ENCODE results near the gene GRAMD2B. TPM values are rescaled to one million over a fixed set of nuclear protein-coding genes. Genes with fewer than 3 reads are reported as not detected.

GRAMD2B gene
- total and polyA plus RNA-seq, 3 experiments from 2014 or later: 7.0 to 10.4 (median 8.4) TPM

- H3K4me1 Mint-ChIP-seq: peaks cover 6 to 22% (median 13%) of the 10 kb centered on the region in 3 donors
- POLR2A ChIA-PET: no interaction called here
- peaks cover 11% of the 10 kb centered on the region for H3K4me1 ChIP-seq (ENCODE audit: insufficient read depth, low read length)
These were observed 78.2 kb downstream of the GRAMD2B start for GRCh38 chr5:126501448-126501847.

GRCh38 chr5:126503602-126504104 is 80.4 kb downstream of the GRAMD2B start:
- H3K27ac Mint-ChIP-seq: peak overlapping the region; percentile 24 to 92 (median 78)
- Histone ChIP-seq H3K27me3 (ENCODE audit: insufficient read depth, low read length, poor library complexity, severe bottlenecking) (no peaks in the 10 kb centered on the region), H3K27ac (ENCODE audit: low read depth, low read length) (no peak overlapping the region), H3K9me3 (ENCODE audit: low read length) (no peaks in the 10 kb centered on the region), H3K4me1 (ENCODE audit: insufficient read depth, low read length) (peaks cover 24% of the 10 kb centered on the region), H3K4me3 (ENCODE audit: low read length) (no peak overlapping the region), H3K36me3 (ENCODE audit: insufficient read depth, low read length) (no peaks in the 10 kb centered on the region)
- H3K4me1 Mint-ChIP-seq: peaks cover 17 to 36% (median 23%) of the 10 kb centered on the region in 3 donors
- no peaks in the 10 kb centered on the region for H3K27me3 Mint-ChIP-seq
- ChIA-PET CTCF (no interaction called here), POLR2A (no interaction called here)
- peak in 3 of 5 donors; percentile 14 to 41 (median 24) for DNase-seq
- peak overlapping the region in 2 of 7 donors; percentile 38 to 39 for H3K4me3 Mint-ChIP-seq
- H3K36me3 Mint-ChIP-seq: peaks cover 0 to 4% (median 0%) of the 10 kb centered on the region in 3 donors
- no peaks in the 10 kb centered on the region for H3K9me3 Mint-ChIP-seq

More at GRCh38 chr5:126501448-126501847, 78.2 kb downstream of the GRAMD2B start:
- no peaks in the 10 kb centered on the region for H3K27me3 Mint-ChIP-seq
- no peak for DNase-seq
- no peak overlapping the region for H3K4me3 Mint-ChIP-seq
- Histone ChIP-seq H3K4me3 (ENCODE audit: low read length) (no peak overlapping the region), H3K27ac (ENCODE audit: low read depth, low read length) (no peak overlapping the region), H3K9me3 (ENCODE audit: low read length) (no peaks in the 10 kb centered on the region), H3K27me3 (ENCODE audit: insufficient read depth, low read length, poor library complexity, severe bottlenecking) (no peaks in the 10 kb centered on the region), H3K36me3 (ENCODE audit: insufficient read depth, low read length) (no peaks in the 10 kb centered on the region)
- no peaks in the 10 kb centered on the region for H3K36me3 Mint-ChIP-seq
- CTCF ChIA-PET: interaction anchor here (1.3 to 3.0 kb wide), 3 partner anchors 13 to 38 kb away, joined by 3 to 14 read pairs (median 3); no protein-coding TSS in a partner anchor
- H3K9me3 Mint-ChIP-seq: no peaks in the 10 kb centered on the region
- no peak overlapping the region for H3K27ac Mint-ChIP-seq

- Histone ChIP-seq H3K27ac (ENCODE audit: low read depth, low read length) (no peak overlapping the region), H3K9me3 (ENCODE audit: low read length) (no peaks in the 10 kb centered on the region), H3K36me3 (ENCODE audit: insufficient read depth, low read length) (no peaks in the 10 kb centered on the region), H3K4me3 (ENCODE audit: low read length) (no peak overlapping the region), H3K27me3 (ENCODE audit: insufficient read depth, low read length, poor library complexity, severe bottlenecking) (no peaks in the 10 kb centered on the region), H3K4me1 (ENCODE audit: insufficient read depth, low read length) (peaks cover 26% of the 10 kb centered on the region)
- Mint-ChIP-seq H3K27ac (peak overlapping the region in 5 of 8 donors; percentile 9 to 68 (median 45)), H3K4me1 (peaks cover 28 to 37% (median 29%) of the 10 kb centered on the region in 3 donors), H3K4me3 (no peak overlapping the region), H3K9me3 (no peaks in the 10 kb centered on the region), H3K27me3 (no peaks in the 10 kb centered on the region), H3K36me3 (peaks cover 0 to 4% (median 0%) of the 10 kb centered on the region in 3 donors)
- ChIA-PET CTCF (no interaction called here), POLR2A (no interaction called here)
- DNase-seq: no peak
These were observed 82.9 kb downstream of the GRAMD2B start for GRCh38 chr5:126506079-126506478.

- ChIA-PET POLR2A (no interaction called here), CTCF (interaction anchor here (1.1 kb wide), 1 partner anchor 8 kb away, joined by 7 read pairs; no protein-coding TSS in a partner anchor)
- no peaks in the 10 kb centered on the region for H3K9me3 Mint-ChIP-seq
- peak overlapping the region; percentile 6 to 99 (median 88) for H3K27ac Mint-ChIP-seq
- no peaks in the 10 kb centered on the region for H3K27me3 Mint-ChIP-seq
- Histone ChIP-seq H3K4me3 (ENCODE audit: low read length) (peak overlapping the region; percentile 27), H3K36me3 (ENCODE audit: insufficient read depth, low read length) (no peaks in the 10 kb centered on the region), H3K27me3 (ENCODE audit: insufficient read depth, low read length, poor library complexity, severe bottlenecking) (no peaks in the 10 kb centered on the region), H3K9me3 (ENCODE audit: low read length) (no peaks in the 10 kb centered on the region), H3K27ac (ENCODE audit: low read depth, low read length) (no peak overlapping the region), H3K4me1 (ENCODE audit: insufficient read depth, low read length) (peaks cover 26% of the 10 kb centered on the region)
- peaks cover 28 to 36% (median 29%) of the 10 kb centered on the region in 3 donors for H3K4me1 Mint-ChIP-seq
- peaks cover 0 to 4% (median 0%) of the 10 kb centered on the region in 3 donors for H3K36me3 Mint-ChIP-seq
- H3K4me3 Mint-ChIP-seq: peak overlapping the region; percentile 58 to 90 (median 81)
- DNase-seq: peak in 2 of 5 donors; percentile 26 to 39
These were observed 85.2 kb downstream of the GRAMD2B start for GRCh38 chr5:126508251-126508961.

GRCh38 chr5:126508962-126509279 is 85.7 kb downstream of the GRAMD2B start:
- Mint-ChIP-seq H3K9me3 (no peaks in the 10 kb centered on the region), H3K4me3 (peak overlapping the region; percentile 58 to 90 (median 81)), H3K27me3 (no peaks in the 10 kb centered on the region), H3K4me1 (peaks cover 27 to 31% (median 28%) of the 10 kb centered on the region in 3 donors), H3K27ac (peak overlapping the region; percentile 6 to 99 (median 88)), H3K36me3 (peaks cover 0 to 4% (median 0%) of the 10 kb centered on the region in 3 donors)
- POLR2A ChIA-PET: no interaction called here
- no peak for DNase-seq
- no peaks in the 10 kb centered on the region for H3K9me3 ChIP-seq (ENCODE audit: low read length)
- no peak overlapping the region for H3K27ac ChIP-seq (ENCODE audit: low read depth, low read length)
- peak overlapping the region; percentile 27 for H3K4me3 ChIP-seq (ENCODE audit: low read length)
- H3K4me1 ChIP-seq (ENCODE audit: insufficient read depth, low read length): peaks cover 26% of the 10 kb centered on the region
- H3K36me3 ChIP-seq (ENCODE audit: insufficient read depth, low read length): no peaks in the 10 kb centered on the region
- CTCF ChIA-PET: interaction anchor here (1.1 kb wide), 1 partner anchor 9 kb away, joined by 7 read pairs; no protein-coding TSS in a partner anchor
- no peaks in the 10 kb centered on the region for H3K27me3 ChIP-seq (ENCODE audit: insufficient read depth, low read length, poor library complexity, severe bottlenecking)

- ChIA-PET POLR2A (no interaction called here), CTCF (interaction anchor here (1.1 kb wide), 1 partner anchor 9 kb away, joined by 7 read pairs; no protein-coding TSS in a partner anchor)
- H3K9me3 Mint-ChIP-seq: no peaks in the 10 kb centered on the region
- H3K27ac Mint-ChIP-seq: peak overlapping the region in 6 of 8 donors; percentile 80 to 99 (median 90)
- H3K4me3 Mint-ChIP-seq: peak overlapping the region in 4 of 7 donors; percentile 58 to 81 (median 80)
- peaks cover 0 to 4% (median 0%) of the 10 kb centered on the region in 3 donors for H3K36me3 Mint-ChIP-seq
- no peaks in the 10 kb centered on the region for H3K36me3 ChIP-seq (ENCODE audit: insufficient read depth, low read length)
- H3K4me1 Mint-ChIP-seq: peaks cover 24 to 30% (median 28%) of the 10 kb centered on the region in 3 donors
- no peak overlapping the region for H3K4me3 ChIP-seq (ENCODE audit: low read length)
- no peaks in the 10 kb centered on the region for H3K9me3 ChIP-seq (ENCODE audit: low read length)
- DNase-seq: no peak
- peaks cover 26% of the 10 kb centered on the region for H3K4me1 ChIP-seq (ENCODE audit: insufficient read depth, low read length)
- no peaks in the 10 kb centered on the region for H3K27me3 ChIP-seq (ENCODE audit: insufficient read depth, low read length, poor library complexity, severe bottlenecking)
- no peak overlapping the region for H3K27ac ChIP-seq (ENCODE audit: low read depth, low read length)
- no peaks in the 10 kb centered on the region for H3K27me3 Mint-ChIP-seq
These were observed 86.1 kb downstream of the GRAMD2B start for GRCh38 chr5:126509339-126509738.

- CTCF ChIA-PET: interaction anchor here (1.0 to 2.4 kb wide), 3 partner anchors 12 to 27 kb away, joined by 3 to 11 read pairs (median 4); no protein-coding TSS in a partner anchor
- DNase-seq: no peak
- H3K9me3 ChIP-seq (ENCODE audit: low read length): no peaks in the 10 kb centered on the region
- no peaks in the 10 kb centered on the region for H3K27me3 ChIP-seq (ENCODE audit: insufficient read depth, low read length, poor library complexity, severe bottlenecking)
- H3K4me3 ChIP-seq (ENCODE audit: low read length): no peak overlapping the region
- POLR2A ChIA-PET: no interaction called here
- Mint-ChIP-seq H3K4me3 (no peak overlapping the region), H3K9me3 (no peaks in the 10 kb centered on the region), H3K27me3 (no peaks in the 10 kb centered on the region), H3K36me3 (peaks cover 0 to 4% (median 0%) of the 10 kb centered on the region in 3 donors), H3K27ac (peak overlapping the region in 2 of 8 donors; percentile 2 to 68), H3K4me1 (peaks cover 23 to 28% (median 27%) of the 10 kb centered on the region in 3 donors)
- no peaks in the 10 kb centered on the region for H3K36me3 ChIP-seq (ENCODE audit: insufficient read depth, low read length)
- H3K27ac ChIP-seq (ENCODE audit: low read depth, low read length): no peak overlapping the region
- H3K4me1 ChIP-seq (ENCODE audit: insufficient read depth, low read length): peaks cover 26% of the 10 kb centered on the region
These were observed 88.8 kb downstream of the GRAMD2B start for GRCh38 chr5:126511961-126512360.

- POLR2A ChIA-PET: no interaction called here
- no peak overlapping the region for H3K4me3 Mint-ChIP-seq
These were observed 89.2 kb downstream of the GRAMD2B start for GRCh38 chr5:126512451-126512850.

More at GRCh38 chr5:126512451-126512850, 89.2 kb downstream of the GRAMD2B start:
- Mint-ChIP-seq H3K4me1 (peaks cover 21 to 25% (median 25%) of the 10 kb centered on the region in 3 donors), H3K36me3 (no peaks in the 10 kb centered on the region), H3K27me3 (no peaks in the 10 kb centered on the region), H3K27ac (peak overlapping the region in 1 of 8 donors; percentile 31), H3K9me3 (no peaks in the 10 kb centered on the region)
- no peaks in the 10 kb centered on the region for H3K9me3 ChIP-seq (ENCODE audit: low read length)
- H3K4me3 ChIP-seq (ENCODE audit: low read length): no peak overlapping the region
- no peaks in the 10 kb centered on the region for H3K36me3 ChIP-seq (ENCODE audit: insufficient read depth, low read length)
- H3K27me3 ChIP-seq (ENCODE audit: insufficient read depth, low read length, poor library complexity, severe bottlenecking): no peaks in the 10 kb centered on the region
- H3K27ac ChIP-seq (ENCODE audit: low read depth, low read length): no peak overlapping the region
- CTCF ChIA-PET: interaction anchor here (0.9 to 2.4 kb wide), 4 partner anchors 13 to 34 kb away, joined by 3 to 11 read pairs (median 4); no protein-coding TSS in a partner anchor
- DNase-seq: no peak
- H3K4me1 ChIP-seq (ENCODE audit: insufficient read depth, low read length): peaks cover 25% of the 10 kb centered on the region
